ENCODE results near the gene NTMT1. TPM values are rescaled to one million over a fixed set of nuclear protein-coding genes. Genes with fewer than 3 reads are reported as not detected.

NTMT1 gene
- total and polyA plus RNA-seq, 9 of the 15 experiments (the other 6 are each of a cell fraction or from before 2014, with no cell fraction given), result 42.1 to 116 (median 74.7) TPM

- TF ChIP-seq ZNF398 (CRISPR knock-in tag; IDR thresholded peaks at IDR 0.05) (no peak), USF1 (CRISPR knock-in tag; IDR thresholded peaks at IDR 0.05) (no peak), ZNF324 (CRISPR knock-in tag; IDR thresholded peaks at IDR 0.05) (no peak), FOXA1 (IDR thresholded peaks at IDR 0.05; ENCODE audit: borderline replicate concordance) (no peak), MBD1 (CRISPR knock-in tag; IDR thresholded peaks at IDR 0.05) (no peak), HNRNPK (IDR thresholded peaks at IDR 0.05; ENCODE audit: low read depth, low read length, poor library complexity, severe bottlenecking) (no peak), XRCC5 (IDR thresholded peaks at IDR 0.05; ENCODE audit: low read depth, low read length) (no peak), YY1 (IDR thresholded peaks at IDR 0.05; ENCODE audit: borderline replicate concordance in 1 of 3, control insufficient read depth in 1 of 3, extremely low read depth in 1 of 3, insufficient read depth in 3 of 3, insufficient read length in 1 of 3, insufficient replicate concordance in 2 of 3, low read depth in 1 of 3, low read length in 2 of 3) (peak in 2 of 3 experiments; percentile 47 to 89), RAD51 (IDR thresholded peaks at IDR 0.05; ENCODE audit: borderline replicate concordance, low read depth) (no peak), TGIF2 (CRISPR knock-in tag; IDR thresholded peaks at IDR 0.05) (no peak), ZNF274 (IDR thresholded peaks at IDR 0.05; ENCODE audit: borderline replicate concordance, low read depth, low read length) (no peak), NR2C1 (IDR thresholded peaks at IDR 0.05) (peak; percentile 79), NR2C1 (tag; IDR thresholded peaks at IDR 0.05) (peak; percentile 88), SETDB1 (IDR thresholded peaks at IDR 0.05; ENCODE audit: low read length) (no peak), STAT5B (CRISPR knock-in tag; IDR thresholded peaks at IDR 0.05) (no peak), GATAD2A (IDR thresholded peaks at IDR 0.05) (no peak), CREBBP (IDR thresholded peaks at IDR 0.05; ENCODE audit: low read depth, low read length) (no peak), ID3 (CRISPR knock-in tag; IDR thresholded peaks at IDR 0.05) (no peak), ID3 (tag; IDR thresholded peaks at IDR 0.05) (peak; percentile 99), SFPQ (IDR thresholded peaks at IDR 0.05; ENCODE audit: low read depth, low read length) (no peak), TAF15 (IDR thresholded peaks at IDR 0.05; ENCODE audit: low read depth, low read length) (no peak), BRD9 (IDR thresholded peaks at IDR 0.05; ENCODE audit: low read depth, partially characterized antibody) (peak; percentile 52)
Observed at GRCh38 chr9:129595903-129596540, 29.9 kb upstream of the NTMT1 start (continued).

Data from K562 (cell line).